Suprapubic skin (tissue), 4 donors: ENCODE measurements around the gene BGN. TPM values are rescaled to one million over a fixed set of nuclear protein-coding genes. Genes with fewer than 3 reads are reported as not detected.

Experiments
- DNase-seq, 2 donors: peaks; one replicate each; pipeline ENCODE4 v3.0.0-alpha.2; 2019; ENCODE audit warnings: low spot score in 2 of 2
- H3K27ac ChIP-seq: fragments of 200-600 bp; sonication (generic); one replicate; pipeline ENCODE4 v1.5.1; 2019
- H3K27me3 ChIP-seq: fragments of 200-600 bp; sonication (generic); one replicate; pipeline ENCODE4 v1.5.1; 2019
- H3K36me3 ChIP-seq: fragments of 200-600 bp; sonication (generic); one replicate; pipeline ENCODE4 v1.5.1; 2019
- H3K4me1 ChIP-seq: fragments of 200-600 bp; sonication (generic); one replicate; pipeline ENCODE4 v1.5.1; 2019
- H3K4me3 ChIP-seq: fragments of 200-600 bp; sonication (generic); one replicate; pipeline ENCODE4 v1.5.1; 2019; ENCODE audit warnings: mild to moderate bottlenecking
- H3K9me3 ChIP-seq: fragments of 200-600 bp; sonication (generic); one replicate; pipeline ENCODE4 v1.5.1; 2019
- CTCF ChIP-seq, 2 donors: fragments of 200-600 bp in 1 of 2; fragments of 450-650 bp in 1 of 2; sonication (generic) in 1 of 2; IDR thresholded peaks; one replicate each; pipeline ENCODE4 v1.5.1; 2016 to 2019; ENCODE audit warnings: antibody characterized with exemption in 2 of 2, mild to moderate bottlenecking in 1 of 2, moderate library complexity in 1 of 2
- EP300 ChIP-seq: sonication (generic); formaldehyde crosslinking; IDR thresholded peaks from one replicate; pipeline ENCODE4 v1.6.1; 2017; ENCODE audit warnings: antibody characterized with exemption
- POLR2A ChIP-seq, 2 donors: fragments of 450-650 bp; IDR thresholded peaks; one replicate each; pipeline ENCODE4 v1.6.1; 2017; ENCODE audit warnings: antibody characterized with exemption in 2 of 2, mild to moderate bottlenecking in 2 of 2, moderate library complexity in 2 of 2
- POLR2AphosphoS5 ChIP-seq, 3 donors: sonication (generic); formaldehyde crosslinking; IDR thresholded peaks; one replicate each; pipeline ENCODE4 v1.6.1; 2017; ENCODE audit warnings: antibody characterized with exemption in 3 of 3
- WGBS: methylation state at CpG from one replicate; pipeline ENCODE4 v1.1.5; 2018; 5-methylcytosine and 5-hydroxymethylcytosine counted together
- total RNA-seq, 4 donors: library from RNA; depleted of rRNA; stranded (reverse); fragments of >200 nt; gene quantifications; one replicate each; pipeline ENCODE4 v1.1.0, GENCODE V29; 2016

The BGN gene
- total RNA-seq, 4 donors from 2014 or later: 24.9 to 108 (median 67.3) TPM

GRCh38 chrX:153477364-153477857 is 17.4 kb upstream of the BGN start:
- no peak for TF ChIP-seq EP300
- TF ChIP-seq CTCF (IDR thresholded peaks at IDR 0.05): no peak

GRCh38 chrX:153477901-153478300 is 16.9 kb upstream of the BGN start:
- DNase-seq: no peak
- H3K4me1 ChIP-seq: peaks cover 50% of the 10 kb centered on the region
- H3K36me3 ChIP-seq: no peaks in the 10 kb centered on the region
- H3K27ac ChIP-seq: no peak overlapping the region
- 60% methylated on average over 8 of the region's 9 CpGs for WGBS
- TF ChIP-seq POLR2AphosphoS5 (IDR thresholded peaks at IDR 0.05): no peak
- TF ChIP-seq EP300: no peak
- no peak for TF ChIP-seq POLR2A (IDR thresholded peaks at IDR 0.05)
- no peak for TF ChIP-seq CTCF (IDR thresholded peaks at IDR 0.05)
- no peaks in the 10 kb centered on the region for H3K27me3 ChIP-seq
- no peak overlapping the region for H3K4me3 ChIP-seq
- H3K9me3 ChIP-seq: no peaks in the 10 kb centered on the region

More at GRCh38 chrX:153477364-153477857, 17.4 kb upstream of the BGN start:
- Histone ChIP-seq H3K27ac (no peak overlapping the region), H3K9me3 (no peaks in the 10 kb centered on the region), H3K4me1 (peaks cover 50% of the 10 kb centered on the region), H3K36me3 (no peaks in the 10 kb centered on the region), H3K27me3 (no peaks in the 10 kb centered on the region), H3K4me3 (no peak overlapping the region)
- 33% methylated on average over 5 of the region's 11 CpGs for WGBS
- no peak for DNase-seq

GRCh38 chrX:153478746-153479145 is 16.0 kb upstream of the BGN start:
- no peak for DNase-seq
- Histone ChIP-seq H3K27ac (no peak overlapping the region), H3K36me3 (no peaks in the 10 kb centered on the region), H3K27me3 (no peaks in the 10 kb centered on the region), H3K4me1 (peaks cover 50% of the 10 kb centered on the region), H3K9me3 (no peaks in the 10 kb centered on the region), H3K4me3 (no peak overlapping the region)
- 83% methylated on average over 10 of the region's 16 CpGs for WGBS
- no peak for TF ChIP-seq POLR2A (IDR thresholded peaks at IDR 0.05)
- no peak for TF ChIP-seq POLR2AphosphoS5 (IDR thresholded peaks at IDR 0.05)
- TF ChIP-seq EP300: no peak
- no peak for TF ChIP-seq CTCF (IDR thresholded peaks at IDR 0.05)

- H3K36me3 ChIP-seq: no peaks in the 10 kb centered on the region
- no peaks in the 10 kb centered on the region for H3K9me3 ChIP-seq
- no peaks in the 10 kb centered on the region for H3K27me3 ChIP-seq
- DNase-seq: no peak
- TF ChIP-seq POLR2AphosphoS5 (IDR thresholded peaks at IDR 0.05): no peak
- TF ChIP-seq POLR2A (IDR thresholded peaks at IDR 0.05): no peak
- TF ChIP-seq CTCF (IDR thresholded peaks at IDR 0.05): no peak
- H3K4me3 ChIP-seq: no peak overlapping the region
- peaks cover 32% of the 10 kb centered on the region for H3K4me1 ChIP-seq
- 45% methylated on average over 4 of the region's 13 CpGs for WGBS
- H3K27ac ChIP-seq: no peak overlapping the region
These were observed 13.7 kb upstream of the BGN start for GRCh38 chrX:153481043-153481442.

GRCh38 chrX:153482376-153483015 is 12.3 kb upstream of the BGN start:
- no peak overlapping the region for H3K27ac ChIP-seq
- 80% methylated on average over 2 of the region's 23 CpGs for WGBS
- no peaks in the 10 kb centered on the region for H3K9me3 ChIP-seq
- H3K36me3 ChIP-seq: no peaks in the 10 kb centered on the region
- H3K4me1 ChIP-seq: peaks cover 26% of the 10 kb centered on the region
- DNase-seq: no peak
- H3K4me3 ChIP-seq: no peak overlapping the region
- no peaks in the 10 kb centered on the region for H3K27me3 ChIP-seq
- no peak for TF ChIP-seq POLR2AphosphoS5 (IDR thresholded peaks at IDR 0.05)
- TF ChIP-seq POLR2A (IDR thresholded peaks at IDR 0.05): no peak
- no peak for TF ChIP-seq EP300
- TF ChIP-seq CTCF (IDR thresholded peaks at IDR 0.05): no peak
